Uterus (tissue), 2 donors: ENCODE measurements around the gene PTPN14.

Experiments used
- POLR2A ChIP-seq, 2 donors: fragments of 450-650 bp; IDR thresholded peaks; one replicate each; pipeline ENCODE4 v1.6.1; 2016; ENCODE audit warnings: antibody characterized with exemption in 2 of 2, mild to moderate bottlenecking in 1 of 2, moderate library complexity in 1 of 2
- TF ChIP-seq, protein P1 (sequence below), 4 experiments: fragments of 200-600 bp in 2 of 4; fragments of 450-650 bp in 2 of 4; sonication (generic) in 2 of 4; IDR thresholded peaks; one replicate each; pipeline ENCODE4 v1.5.1; 2016 to 2019; ENCODE audit warnings: antibody characterized with exemption in 4 of 4, mild to moderate bottlenecking in 2 of 4, moderate library complexity in 1 of 4

DNA sequence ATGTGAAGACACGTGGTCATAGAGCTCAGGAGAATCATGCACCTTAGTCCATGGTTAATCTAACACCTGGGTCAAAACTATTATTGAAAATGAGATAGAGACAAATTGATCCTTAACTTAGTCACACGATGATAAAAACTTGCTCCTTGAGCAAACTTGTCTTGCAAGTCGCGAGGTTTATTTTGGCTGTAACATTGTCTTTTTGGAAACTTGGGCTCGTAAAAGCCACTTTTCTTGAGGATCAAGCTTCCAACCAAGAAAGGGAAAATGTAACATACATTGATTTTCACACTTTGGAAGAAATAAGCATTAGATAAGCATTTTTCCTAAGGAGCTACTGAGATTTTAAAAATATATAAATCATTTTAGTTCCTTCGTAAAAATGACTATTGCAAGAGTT lies 31.7 kb upstream of the PTPN14 start:
- TF ChIP-seq, protein P1, sequence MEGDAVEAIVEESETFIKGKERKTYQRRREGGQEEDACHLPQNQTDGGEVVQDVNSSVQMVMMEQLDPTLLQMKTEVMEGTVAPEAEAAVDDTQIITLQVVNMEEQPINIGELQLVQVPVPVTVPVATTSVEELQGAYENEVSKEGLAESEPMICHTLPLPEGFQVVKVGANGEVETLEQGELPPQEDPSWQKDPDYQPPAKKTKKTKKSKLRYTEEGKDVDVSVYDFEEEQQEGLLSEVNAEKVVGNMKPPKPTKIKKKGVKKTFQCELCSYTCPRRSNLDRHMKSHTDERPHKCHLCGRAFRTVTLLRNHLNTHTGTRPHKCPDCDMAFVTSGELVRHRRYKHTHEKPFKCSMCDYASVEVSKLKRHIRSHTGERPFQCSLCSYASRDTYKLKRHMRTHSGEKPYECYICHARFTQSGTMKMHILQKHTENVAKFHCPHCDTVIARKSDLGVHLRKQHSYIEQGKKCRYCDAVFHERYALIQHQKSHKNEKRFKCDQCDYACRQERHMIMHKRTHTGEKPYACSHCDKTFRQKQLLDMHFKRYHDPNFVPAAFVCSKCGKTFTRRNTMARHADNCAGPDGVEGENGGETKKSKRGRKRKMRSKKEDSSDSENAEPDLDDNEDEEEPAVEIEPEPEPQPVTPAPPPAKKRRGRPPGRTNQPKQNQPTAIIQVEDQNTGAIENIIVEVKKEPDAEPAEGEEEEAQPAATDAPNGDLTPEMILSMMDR (IDR thresholded peaks at IDR 0.05), result no peak
- TF ChIP-seq POLR2A (IDR thresholded peaks at IDR 0.05), result no peak
